HepG2 (cell line): ENCODE measurements around the gene GMNN. TPM values are rescaled to one million over a fixed set of nuclear protein-coding genes. Genes with fewer than 3 reads are reported as not detected.
A peak's percentile ranks its signal among the peaks of the same experiment; 100 is the strongest.

Experiments
- GZF1 ChIP-seq: sonication (generic); formaldehyde crosslinking; IDR thresholded peaks from 2 replicates; pipeline ENCODE4 v1.5.1; 2020; ENCODE audit warnings: mild to moderate bottlenecking, missing genetic modification reagents
- HNRNPLL ChIP-seq: fragments of 200-400 bp; formaldehyde crosslinking; IDR thresholded peaks from 2 replicates; pipeline ENCODE4 v1.6.1; 2017; ENCODE audit warnings: mild to moderate bottlenecking, low read depth, low read length; ENCODE audit not compliant: poor library complexity, severe bottlenecking
- KAT8 ChIP-seq: IDR thresholded peaks from 2 replicates; pipeline ENCODE4 v1.6.1; 2016; ENCODE audit warnings: missing genetic modification reagents, missing compliant biosample characterization
- KLF13 ChIP-seq: sonication (generic); formaldehyde crosslinking; IDR thresholded peaks from 2 replicates; pipeline ENCODE4 v1.4.0; 2020; ENCODE audit warnings: mild to moderate bottlenecking, missing genetic modification reagents
- RXRB ChIP-seq: IDR thresholded peaks from 2 replicates; pipeline ENCODE4 v1.6.1; 2016; ENCODE audit warnings: borderline replicate concordance, missing genetic modification reagents, missing compliant biosample characterization
- SOX5 ChIP-seq: IDR thresholded peaks from 2 replicates; pipeline ENCODE4 v1.6.1; 2016; ENCODE audit warnings: borderline replicate concordance
- ZNF234 ChIP-seq: sonication (generic); formaldehyde crosslinking; conservative IDR thresholded peaks from 2 replicates; pipeline ENCODE4 v1.5.1; 2020; ENCODE audit warnings: mild to moderate bottlenecking, missing genetic modification reagents
- ZNF619 ChIP-seq: sonication (generic); formaldehyde crosslinking; IDR thresholded peaks from 2 replicates; pipeline ENCODE4 v1.4.0; 2020; ENCODE audit warnings: mild to moderate bottlenecking, missing genetic modification reagents
- ZNF781 ChIP-seq: sonication (generic); formaldehyde crosslinking; IDR thresholded peaks from 2 replicates; pipeline ENCODE4 v1.5.1; 2020; ENCODE audit warnings: borderline replicate concordance, mild to moderate bottlenecking, missing genetic modification reagents; ENCODE audit errors: not compliant biosample characterization
- polyA plus RNA-seq, 8 experiments: library from polyadenylated mRNA; depleted of rRNA in 3 of 8; stranded (reverse) in 7 of 8; unstranded in 1 of 8; fragments of >200 nt; fragmentation: Illumina TruSeq in 4 of 8; extraction: Trizol in 4 of 8; gene quantifications; 2 replicates each; pipeline versions ENCODE4 v1.2.1 to v1.2.3, GENCODE V29; 2011 to 2016; ENCODE audit warnings: low read depth in 4 of 8, missing spikeins in 1 of 8, mixed read lengths in 1 of 8; ENCODE audit not compliant: insufficient read depth in 1 of 8
- total RNA-seq, 5 experiments: library from RNA; depleted of rRNA; stranded (reverse); fragments of >200 nt; fragmentation: Illumina TruSeq; extraction: Trizol; gene quantifications; 2 replicates each; pipeline ENCODE4 v1.2.3, GENCODE V29; 2016; ENCODE audit warnings: low read depth in 1 of 5
- TF ChIP-seq, protein P1 (sequence below): sonication (generic); formaldehyde crosslinking; IDR thresholded peaks from 2 replicates; pipeline ENCODE4 v1.4.0; 2020; ENCODE audit warnings: missing genetic modification reagents
- TF ChIP-seq, protein P2 (sequence below): IDR thresholded peaks from 2 replicates; pipeline ENCODE4 v1.6.1; 2016; ENCODE audit warnings: low read depth
- TF ChIP-seq, protein P3 (sequence below): sonication (generic); formaldehyde crosslinking; IDR thresholded peaks from 2 replicates; pipeline ENCODE4 v1.5.0; 2020; ENCODE audit warnings: missing genetic modification reagents, mild to moderate bottlenecking, borderline replicate concordance
- TF ChIP-seq, protein P4 (sequence below): IDR thresholded peaks from 2 replicates; pipeline ENCODE4 v1.6.1; 2016; ENCODE audit warnings: missing biosample characterization, missing genetic modification reagents, low read depth
- TF ChIP-seq, protein P5 (sequence below): IDR thresholded peaks from 2 replicates; pipeline ENCODE4 v1.4.0; 2020; ENCODE audit warnings: mild to moderate bottlenecking, missing genetic modification reagents
- TF ChIP-seq, protein P6 (sequence below): sonication (generic); formaldehyde crosslinking; IDR thresholded peaks from 2 replicates; pipeline ENCODE4 v1.5.1; 2020; ENCODE audit warnings: mild to moderate bottlenecking, moderate library complexity, missing genetic modification reagents

GMNN gene
- total and polyA plus RNA-seq, 2 of the 13 experiments (the other 11 are each of a cell fraction or from before 2014, with no cell fraction given): 61.8 to 154 TPM

DNA sequence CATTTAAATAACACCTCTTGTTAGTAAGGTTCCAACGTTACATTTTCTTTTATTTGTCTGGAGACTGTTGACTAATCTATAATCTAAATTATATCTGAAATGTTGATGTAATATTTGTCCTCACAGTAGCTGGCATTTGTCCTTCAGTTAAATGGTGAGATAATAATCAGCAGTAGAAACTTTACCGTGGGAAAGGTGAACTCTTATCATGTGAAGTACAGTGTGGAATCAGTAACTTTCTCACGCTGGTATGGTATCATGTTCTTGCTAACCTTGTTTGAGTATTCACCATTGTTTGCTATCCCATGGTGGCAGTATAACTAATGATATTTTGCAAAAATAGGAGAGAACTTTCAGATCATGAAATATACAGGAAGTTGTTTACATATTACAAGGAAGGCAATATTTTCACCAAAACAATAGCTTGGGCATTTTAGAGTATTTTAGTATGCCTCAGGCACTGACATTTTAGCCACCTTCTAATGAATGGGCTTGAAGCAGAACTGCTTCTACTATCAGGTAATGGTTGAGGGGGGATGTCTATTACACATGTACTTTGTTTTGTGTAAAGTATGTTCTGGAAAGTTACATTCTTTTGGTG, 4.8 kb downstream of the GMNN start (continued):
- TF ChIP-seq, protein P1, sequence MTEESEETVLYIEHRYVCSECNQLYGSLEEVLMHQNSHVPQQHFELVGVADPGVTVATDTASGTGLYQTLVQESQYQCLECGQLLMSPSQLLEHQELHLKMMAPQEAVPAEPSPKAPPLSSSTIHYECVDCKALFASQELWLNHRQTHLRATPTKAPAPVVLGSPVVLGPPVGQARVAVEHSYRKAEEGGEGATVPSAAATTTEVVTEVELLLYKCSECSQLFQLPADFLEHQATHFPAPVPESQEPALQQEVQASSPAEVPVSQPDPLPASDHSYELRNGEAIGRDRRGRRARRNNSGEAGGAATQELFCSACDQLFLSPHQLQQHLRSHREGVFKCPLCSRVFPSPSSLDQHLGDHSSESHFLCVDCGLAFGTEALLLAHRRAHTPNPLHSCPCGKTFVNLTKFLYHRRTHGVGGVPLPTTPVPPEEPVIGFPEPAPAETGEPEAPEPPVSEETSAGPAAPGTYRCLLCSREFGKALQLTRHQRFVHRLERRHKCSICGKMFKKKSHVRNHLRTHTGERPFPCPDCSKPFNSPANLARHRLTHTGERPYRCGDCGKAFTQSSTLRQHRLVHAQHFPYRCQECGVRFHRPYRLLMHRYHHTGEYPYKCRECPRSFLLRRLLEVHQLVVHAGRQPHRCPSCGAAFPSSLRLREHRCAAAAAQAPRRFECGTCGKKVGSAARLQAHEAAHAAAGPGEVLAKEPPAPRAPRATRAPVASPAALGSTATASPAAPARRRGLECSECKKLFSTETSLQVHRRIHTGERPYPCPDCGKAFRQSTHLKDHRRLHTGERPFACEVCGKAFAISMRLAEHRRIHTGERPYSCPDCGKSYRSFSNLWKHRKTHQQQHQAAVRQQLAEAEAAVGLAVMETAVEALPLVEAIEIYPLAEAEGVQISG (CRISPR knock-in tag): no peak
- no peak for TF ChIP-seq KLF13 (CRISPR knock-in tag)
- no peak for TF ChIP-seq ZNF781
- TF ChIP-seq SOX5 (CRISPR knock-in tag): peak; percentile 72; the same call in 1 of the 2 replicates
- TF ChIP-seq, protein P2, sequence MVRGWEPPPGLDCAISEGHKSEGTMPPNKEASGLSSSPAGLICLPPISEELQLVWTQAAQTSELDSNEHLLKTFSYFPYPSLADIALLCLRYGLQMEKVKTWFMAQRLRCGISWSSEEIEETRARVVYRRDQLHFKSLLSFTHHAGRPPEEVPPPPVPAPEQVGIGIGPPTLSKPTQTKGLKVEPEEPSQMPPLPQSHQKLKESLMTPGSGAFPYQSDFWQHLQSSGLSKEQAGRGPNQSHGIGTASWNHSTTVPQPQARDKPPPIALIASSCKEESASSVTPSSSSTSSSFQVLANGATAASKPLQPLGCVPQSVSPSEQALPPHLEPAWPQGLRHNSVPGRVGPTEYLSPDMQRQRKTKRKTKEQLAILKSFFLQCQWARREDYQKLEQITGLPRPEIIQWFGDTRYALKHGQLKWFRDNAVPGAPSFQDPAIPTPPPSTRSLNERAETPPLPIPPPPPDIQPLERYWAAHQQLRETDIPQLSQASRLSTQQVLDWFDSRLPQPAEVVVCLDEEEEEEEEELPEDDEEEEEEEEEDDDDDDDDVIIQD: 0 out of 2 replicates have a peak, but pooled peaks have one; percentile 37
- no peak for TF ChIP-seq HNRNPLL
- peak; percentile 44; the same call in 1 of the 2 replicates for TF ChIP-seq KAT8
- TF ChIP-seq ZNF234 (CRISPR knock-in tag): no peak
- TF ChIP-seq, protein P3, sequence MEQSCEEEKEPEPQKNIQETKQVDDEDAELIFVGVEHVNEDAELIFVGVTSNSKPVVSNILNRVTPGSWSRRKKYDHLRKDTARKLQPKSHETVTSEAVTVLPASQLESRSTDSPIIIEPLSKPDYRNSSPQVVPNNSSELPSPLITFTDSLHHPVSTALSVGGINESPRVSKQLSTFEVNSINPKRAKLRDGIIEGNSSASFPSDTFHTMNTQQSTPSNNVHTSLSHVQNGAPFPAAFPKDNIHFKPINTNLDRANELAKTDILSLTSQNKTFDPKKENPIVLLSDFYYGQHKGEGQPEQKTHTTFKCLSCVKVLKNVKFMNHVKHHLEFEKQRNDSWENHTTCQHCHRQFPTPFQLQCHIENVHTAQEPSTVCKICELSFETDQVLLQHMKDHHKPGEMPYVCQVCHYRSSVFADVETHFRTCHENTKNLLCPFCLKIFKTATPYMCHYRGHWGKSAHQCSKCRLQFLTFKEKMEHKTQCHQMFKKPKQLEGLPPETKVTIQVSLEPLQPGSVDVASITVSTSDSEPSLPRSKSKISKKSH (CRISPR knock-in tag): no peak
- TF ChIP-seq, protein P4, sequence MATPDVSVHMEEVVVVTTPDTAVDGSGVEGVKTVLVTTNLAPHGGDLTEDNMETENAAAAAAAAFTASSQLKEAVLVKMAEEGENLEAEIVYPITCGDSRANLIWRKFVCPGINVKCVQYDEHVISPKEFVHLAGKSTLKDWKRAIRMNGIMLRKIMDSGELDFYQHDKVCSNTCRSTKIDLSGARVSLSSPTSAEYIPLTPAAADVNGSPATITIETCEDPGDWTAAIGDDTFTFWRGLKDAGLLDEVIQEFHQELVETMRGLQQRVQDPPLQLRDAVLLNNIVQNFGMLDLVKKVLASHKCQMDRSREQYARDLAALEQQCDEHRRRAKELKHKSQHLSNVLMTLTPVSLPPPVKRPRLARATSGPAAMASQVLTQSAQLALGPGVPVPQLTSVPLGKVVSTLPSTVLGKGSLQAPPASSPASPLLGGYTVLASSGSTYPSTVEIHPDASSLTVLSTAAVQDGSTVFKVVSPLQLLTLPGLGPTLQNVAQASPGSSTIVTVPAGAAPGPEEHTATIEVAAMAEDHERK (CRISPR knock-in tag): no peak
- TF ChIP-seq, protein P5, sequence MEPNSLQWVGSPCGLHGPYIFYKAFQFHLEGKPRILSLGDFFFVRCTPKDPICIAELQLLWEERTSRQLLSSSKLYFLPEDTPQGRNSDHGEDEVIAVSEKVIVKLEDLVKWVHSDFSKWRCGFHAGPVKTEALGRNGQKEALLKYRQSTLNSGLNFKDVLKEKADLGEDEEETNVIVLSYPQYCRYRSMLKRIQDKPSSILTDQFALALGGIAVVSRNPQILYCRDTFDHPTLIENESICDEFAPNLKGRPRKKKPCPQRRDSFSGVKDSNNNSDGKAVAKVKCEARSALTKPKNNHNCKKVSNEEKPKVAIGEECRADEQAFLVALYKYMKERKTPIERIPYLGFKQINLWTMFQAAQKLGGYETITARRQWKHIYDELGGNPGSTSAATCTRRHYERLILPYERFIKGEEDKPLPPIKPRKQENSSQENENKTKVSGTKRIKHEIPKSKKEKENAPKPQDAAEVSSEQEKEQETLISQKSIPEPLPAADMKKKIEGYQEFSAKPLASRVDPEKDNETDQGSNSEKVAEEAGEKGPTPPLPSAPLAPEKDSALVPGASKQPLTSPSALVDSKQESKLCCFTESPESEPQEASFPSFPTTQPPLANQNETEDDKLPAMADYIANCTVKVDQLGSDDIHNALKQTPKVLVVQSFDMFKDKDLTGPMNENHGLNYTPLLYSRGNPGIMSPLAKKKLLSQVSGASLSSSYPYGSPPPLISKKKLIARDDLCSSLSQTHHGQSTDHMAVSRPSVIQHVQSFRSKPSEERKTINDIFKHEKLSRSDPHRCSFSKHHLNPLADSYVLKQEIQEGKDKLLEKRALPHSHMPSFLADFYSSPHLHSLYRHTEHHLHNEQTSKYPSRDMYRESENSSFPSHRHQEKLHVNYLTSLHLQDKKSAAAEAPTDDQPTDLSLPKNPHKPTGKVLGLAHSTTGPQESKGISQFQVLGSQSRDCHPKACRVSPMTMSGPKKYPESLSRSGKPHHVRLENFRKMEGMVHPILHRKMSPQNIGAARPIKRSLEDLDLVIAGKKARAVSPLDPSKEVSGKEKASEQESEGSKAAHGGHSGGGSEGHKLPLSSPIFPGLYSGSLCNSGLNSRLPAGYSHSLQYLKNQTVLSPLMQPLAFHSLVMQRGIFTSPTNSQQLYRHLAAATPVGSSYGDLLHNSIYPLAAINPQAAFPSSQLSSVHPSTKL (CRISPR knock-in tag): peak; percentile 76
- peak; percentile 75 for TF ChIP-seq RXRB
- TF ChIP-seq, protein P6, sequence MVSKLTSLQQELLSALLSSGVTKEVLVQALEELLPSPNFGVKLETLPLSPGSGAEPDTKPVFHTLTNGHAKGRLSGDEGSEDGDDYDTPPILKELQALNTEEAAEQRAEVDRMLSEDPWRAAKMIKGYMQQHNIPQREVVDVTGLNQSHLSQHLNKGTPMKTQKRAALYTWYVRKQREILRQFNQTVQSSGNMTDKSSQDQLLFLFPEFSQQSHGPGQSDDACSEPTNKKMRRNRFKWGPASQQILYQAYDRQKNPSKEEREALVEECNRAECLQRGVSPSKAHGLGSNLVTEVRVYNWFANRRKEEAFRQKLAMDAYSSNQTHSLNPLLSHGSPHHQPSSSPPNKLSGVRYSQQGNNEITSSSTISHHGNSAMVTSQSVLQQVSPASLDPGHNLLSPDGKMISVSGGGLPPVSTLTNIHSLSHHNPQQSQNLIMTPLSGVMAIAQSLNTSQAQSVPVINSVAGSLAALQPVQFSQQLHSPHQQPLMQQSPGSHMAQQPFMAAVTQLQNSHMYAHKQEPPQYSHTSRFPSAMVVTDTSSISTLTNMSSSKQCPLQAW (CRISPR knock-in tag): no peak
- TF ChIP-seq GZF1 (CRISPR knock-in tag): no peak
- no peak for TF ChIP-seq ZNF619
